ENCODE measurements around the gene FMO3. TPM values are rescaled to one million over a fixed set of nuclear protein-coding genes. Genes with fewer than 3 reads are reported as not detected.

The FMO3 gene
- total RNA-seq, result 0.16 and 0.77 TPM in 2 replicates

GRCh38 chr1:171090604-171091003, at the start of gene FMO3:
Gene FMO3, plus strand, starts transcription at chr1:171090905. Its CDS starts 1,754 bp downstream, at chr1:171092659.

Other genes starting within 250 kb of the FMO3 start
- gene MROH9, start 155.4 kb upstream of the FMO3 start, total RNA-seq, result 0.09 TPM in 1 of 2 replicates, not detected in the other
- gene FMO2, start 94.4 kb downstream of the FMO3 start, total RNA-seq, result 1.3 and 2.5 TPM in 2 replicates
- gene FMO1, start 157.6 kb downstream of the FMO3 start, total RNA-seq, result 0.16 TPM in 1 of 2 replicates, not detected in the other
- 1.4 and 1.6 TPM in 2 replicates for gene FMO4, start 223.3 kb downstream of the FMO3 start, total RNA-seq